ENCODE measurements around the gene GLIPR1L1.

DNA sequence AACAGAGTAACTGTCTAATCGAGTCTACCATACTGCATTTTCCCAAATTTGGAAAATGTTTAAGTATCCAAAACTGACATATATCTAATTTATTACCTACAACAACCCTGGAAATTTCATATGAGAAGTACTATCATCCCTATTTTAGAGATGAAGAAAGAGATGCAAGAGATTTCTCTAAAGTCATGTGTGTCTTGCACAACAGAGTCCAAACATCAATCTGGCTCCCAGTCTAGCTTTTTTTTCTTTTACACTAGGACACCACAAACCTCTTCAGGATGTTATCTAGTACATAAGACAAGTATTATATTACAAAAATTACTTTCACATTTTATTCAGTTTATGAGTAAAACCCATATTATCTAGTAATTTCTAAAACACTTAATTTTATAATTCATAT, 43.5 kb upstream of the GLIPR1L1 start:
- TF ChIP-seq, protein P1, sequence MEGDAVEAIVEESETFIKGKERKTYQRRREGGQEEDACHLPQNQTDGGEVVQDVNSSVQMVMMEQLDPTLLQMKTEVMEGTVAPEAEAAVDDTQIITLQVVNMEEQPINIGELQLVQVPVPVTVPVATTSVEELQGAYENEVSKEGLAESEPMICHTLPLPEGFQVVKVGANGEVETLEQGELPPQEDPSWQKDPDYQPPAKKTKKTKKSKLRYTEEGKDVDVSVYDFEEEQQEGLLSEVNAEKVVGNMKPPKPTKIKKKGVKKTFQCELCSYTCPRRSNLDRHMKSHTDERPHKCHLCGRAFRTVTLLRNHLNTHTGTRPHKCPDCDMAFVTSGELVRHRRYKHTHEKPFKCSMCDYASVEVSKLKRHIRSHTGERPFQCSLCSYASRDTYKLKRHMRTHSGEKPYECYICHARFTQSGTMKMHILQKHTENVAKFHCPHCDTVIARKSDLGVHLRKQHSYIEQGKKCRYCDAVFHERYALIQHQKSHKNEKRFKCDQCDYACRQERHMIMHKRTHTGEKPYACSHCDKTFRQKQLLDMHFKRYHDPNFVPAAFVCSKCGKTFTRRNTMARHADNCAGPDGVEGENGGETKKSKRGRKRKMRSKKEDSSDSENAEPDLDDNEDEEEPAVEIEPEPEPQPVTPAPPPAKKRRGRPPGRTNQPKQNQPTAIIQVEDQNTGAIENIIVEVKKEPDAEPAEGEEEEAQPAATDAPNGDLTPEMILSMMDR (IDR thresholded peaks at IDR 0.05 in 2 of 3, conservative IDR thresholded peaks at IDR 0.05 in 1 of 3; ENCODE audit: borderline replicate concordance in 1 of 3, insufficient read depth in 1 of 3, low read depth in 2 of 3, low read length in 2 of 3) = no peak
- TF ChIP-seq EGR1 (IDR thresholded peaks at IDR 0.05; ENCODE audit: low read depth) (no peak), CEBPB (IDR thresholded peaks at IDR 0.05; ENCODE audit: low read depth) (no peak), ELF1 (IDR thresholded peaks at IDR 0.05; ENCODE audit: borderline replicate concordance, low read depth) (no peak)

All from HCT116 (cell line).